Measurements from ENCODE around the gene ATP9B. TPM values are rescaled to one million over a fixed set of nuclear protein-coding genes. Genes with fewer than 3 reads are reported as not detected.

The ATP9B gene
- polyA plus RNA-seq, 4 donors: 29.3 to 36.4 (median 32.7) TPM

DNA sequence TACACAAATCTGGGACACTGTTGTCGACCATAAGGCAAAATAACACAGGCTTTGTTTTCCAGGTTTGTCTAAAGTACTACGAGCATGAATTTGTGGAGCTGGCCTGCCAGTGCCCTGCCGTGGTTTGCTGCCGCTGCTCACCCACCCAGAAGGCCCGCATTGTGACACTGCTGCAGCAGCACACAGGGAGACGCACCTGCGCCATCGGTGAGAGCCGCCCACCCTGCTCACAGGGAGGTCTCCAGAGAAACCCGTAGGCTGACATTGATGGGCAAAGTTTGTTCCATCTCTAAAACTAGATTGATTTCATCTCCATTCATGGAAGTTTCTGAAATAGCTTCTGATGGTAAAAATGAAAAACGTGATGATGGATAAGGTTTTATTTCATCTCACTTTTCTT, 276.2 kb downstream of the ATP9B start:
- DNase-seq (ENCODE audit: low read depth in 4 of 4, low spot score in 3 of 4): no peak

DNA sequence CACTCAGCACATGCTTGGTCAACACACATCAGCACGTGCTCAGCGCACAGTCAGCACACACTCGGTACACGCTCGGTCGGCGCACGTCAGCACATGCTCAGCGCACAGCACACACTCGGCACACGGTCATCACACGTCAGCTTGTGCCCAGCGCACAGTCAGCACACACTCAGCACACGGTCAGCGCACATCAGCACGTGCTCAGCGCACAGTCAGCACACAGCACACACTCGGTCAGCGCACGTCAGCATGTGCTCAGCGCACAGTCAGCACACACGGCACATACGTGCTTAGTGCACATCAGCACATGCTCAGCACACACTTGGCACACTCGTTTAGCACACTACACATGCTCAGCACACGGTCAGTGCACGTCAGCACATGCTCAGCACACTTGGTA, 276.8 kb downstream of the ATP9B start:
- no peak for DNase-seq (ENCODE audit: low read depth in 4 of 4, low spot score in 3 of 4)

DNA sequence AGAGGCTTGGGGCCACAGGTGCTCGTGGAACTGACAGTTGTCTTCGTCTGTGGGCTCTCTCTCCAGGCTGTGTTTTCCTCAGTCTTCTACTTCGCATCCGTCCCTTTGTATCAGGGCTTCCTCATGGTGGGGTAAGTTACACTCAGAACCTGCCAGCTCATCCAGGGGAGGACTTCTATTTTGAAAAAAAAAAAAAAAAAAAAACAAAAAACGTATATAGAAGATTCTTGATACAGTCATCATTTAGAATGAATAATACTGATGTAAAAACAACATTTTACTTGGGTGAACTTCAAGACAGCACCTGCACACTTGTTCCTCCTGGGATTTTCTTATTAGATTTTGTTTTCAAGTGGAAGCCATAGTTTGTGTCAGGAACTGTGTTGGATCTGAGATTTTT, 278.9 kb downstream of the ATP9B start:
- no peak for DNase-seq (ENCODE audit: low read depth in 4 of 4, low spot score in 3 of 4)

DNA sequence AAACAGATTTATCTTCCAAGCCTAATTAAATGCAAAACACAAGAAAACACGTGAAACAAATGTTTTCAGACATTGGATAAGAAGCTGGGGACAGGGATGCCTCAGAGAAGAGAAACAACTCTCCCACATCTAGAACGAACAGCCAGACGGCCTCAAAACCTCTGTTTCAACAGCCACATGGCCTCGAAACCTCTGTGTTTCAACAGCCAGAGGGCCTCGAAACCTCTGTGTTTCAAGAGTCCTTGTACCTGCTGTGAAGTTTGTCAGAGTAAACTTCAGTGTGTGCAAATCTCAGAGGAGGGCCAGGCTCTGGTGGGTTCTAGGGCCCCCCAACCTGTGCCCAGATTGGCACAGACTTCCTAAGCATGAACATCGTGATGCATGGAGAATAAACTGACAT, 283.2 kb downstream of the ATP9B start:
- DNase-seq (ENCODE audit: low read depth in 4 of 4, low spot score in 3 of 4): no peak

DNA sequence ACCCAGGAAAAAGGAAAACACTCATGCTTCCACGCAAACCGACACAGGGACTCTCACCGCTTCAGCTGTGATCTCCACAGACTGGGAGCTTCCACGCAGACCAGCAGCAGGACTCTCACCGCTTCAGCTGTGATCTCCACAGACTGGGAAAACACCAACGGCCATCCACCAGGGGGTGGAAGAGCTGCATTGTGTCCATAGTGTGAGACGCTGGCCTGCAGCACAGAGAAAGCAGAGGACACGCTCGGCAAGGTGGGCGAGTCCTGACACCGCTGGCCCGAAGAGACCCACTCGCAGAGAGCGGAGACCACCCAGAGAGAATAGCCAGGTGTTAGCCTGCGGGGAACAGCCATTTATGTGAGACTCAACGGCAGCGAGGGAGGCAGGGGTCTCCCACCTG, 284.1 kb downstream of the ATP9B start:
- peak in 1 of 4 donors; percentile 24 for DNase-seq (ENCODE audit: low read depth in 4 of 4, low spot score in 3 of 4)

DNA sequence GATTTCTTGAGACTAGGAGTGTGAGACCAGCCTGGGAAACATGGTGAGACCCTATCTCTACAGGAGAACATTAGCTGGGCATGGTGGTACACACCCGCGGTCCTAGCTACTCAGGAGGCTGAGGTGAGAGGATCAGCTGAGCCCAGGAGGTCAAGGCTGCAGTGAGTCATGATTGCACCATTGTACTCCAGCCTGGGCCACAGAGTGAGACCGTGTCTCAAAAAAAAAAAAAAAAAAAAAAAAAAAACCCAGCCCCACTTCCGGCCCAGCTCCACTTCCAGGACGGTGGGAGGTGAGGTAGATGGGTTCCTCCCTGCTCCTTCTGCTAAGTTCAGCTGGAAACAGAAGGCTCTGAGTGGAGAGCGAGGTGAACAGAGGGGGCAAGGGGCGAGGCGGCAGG, 285.2 kb downstream of the ATP9B start:
- no peak for DNase-seq (ENCODE audit: low read depth in 4 of 4, low spot score in 3 of 4)

DNA sequence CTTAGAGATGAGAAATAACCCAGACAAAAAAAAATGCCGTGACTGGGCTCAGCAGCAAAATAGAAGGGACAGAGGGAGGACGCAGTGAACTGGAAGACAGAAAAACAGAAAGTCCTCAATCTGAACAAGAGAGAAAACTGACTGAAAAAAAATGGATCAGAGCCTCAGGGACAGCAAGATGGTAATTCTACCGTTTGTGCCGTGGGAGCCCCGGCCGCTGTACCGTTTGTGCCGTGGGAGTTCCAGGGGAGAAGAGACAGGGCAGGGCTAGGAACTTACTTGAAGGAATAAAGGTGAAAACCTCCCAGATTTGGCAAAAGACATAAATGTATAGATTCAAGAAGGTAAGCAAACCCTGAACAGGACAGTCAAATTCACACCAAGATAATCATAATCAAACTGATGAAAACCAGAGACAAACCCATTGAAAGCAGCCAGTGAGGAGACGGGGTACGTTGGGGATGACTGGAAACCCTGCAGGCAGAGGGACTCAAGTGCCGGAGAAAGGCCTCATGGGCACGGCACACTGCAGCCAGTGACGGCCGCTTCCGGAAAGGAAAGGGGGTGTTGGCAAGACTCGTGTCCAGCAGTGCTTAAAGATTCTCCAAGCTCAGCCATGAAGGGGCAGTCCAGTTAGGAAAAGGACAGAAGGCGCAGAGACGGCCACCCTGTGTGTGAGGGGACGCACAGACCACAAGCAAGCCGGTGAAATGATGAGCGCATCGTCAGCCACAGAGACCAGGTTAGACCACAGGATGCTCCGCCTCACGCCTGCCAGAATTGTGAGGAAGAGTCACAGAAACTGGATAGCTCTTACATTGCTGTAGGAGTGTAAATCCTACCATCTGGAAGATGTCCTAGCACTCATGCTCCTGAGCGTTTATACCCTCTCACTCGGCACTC, 286.5 kb downstream of the ATP9B start:
- no peak for DNase-seq (ENCODE audit: low read depth in 4 of 4, low spot score in 3 of 4)

DNA sequence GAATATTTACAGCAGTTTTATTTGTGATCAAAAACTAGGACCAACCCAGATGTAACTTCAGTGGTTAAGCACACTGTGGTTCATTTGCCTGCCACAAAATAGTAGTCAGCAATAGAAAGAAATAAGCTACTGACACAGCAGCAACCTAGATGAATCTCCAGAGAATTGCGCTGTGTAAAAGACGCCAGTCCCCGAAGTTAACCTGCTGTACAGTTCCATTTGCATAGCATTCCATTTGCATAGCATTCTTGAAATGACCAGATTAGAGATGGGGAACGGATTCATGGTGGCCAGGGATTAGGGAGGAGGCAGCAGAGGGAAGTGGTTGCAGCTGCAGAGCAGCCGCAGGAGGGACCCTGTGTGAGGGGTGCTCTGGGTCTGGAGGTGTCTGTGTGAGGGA, 287.2 kb downstream of the ATP9B start:
- no peak for DNase-seq (ENCODE audit: low read depth in 4 of 4, low spot score in 3 of 4)

DNA sequence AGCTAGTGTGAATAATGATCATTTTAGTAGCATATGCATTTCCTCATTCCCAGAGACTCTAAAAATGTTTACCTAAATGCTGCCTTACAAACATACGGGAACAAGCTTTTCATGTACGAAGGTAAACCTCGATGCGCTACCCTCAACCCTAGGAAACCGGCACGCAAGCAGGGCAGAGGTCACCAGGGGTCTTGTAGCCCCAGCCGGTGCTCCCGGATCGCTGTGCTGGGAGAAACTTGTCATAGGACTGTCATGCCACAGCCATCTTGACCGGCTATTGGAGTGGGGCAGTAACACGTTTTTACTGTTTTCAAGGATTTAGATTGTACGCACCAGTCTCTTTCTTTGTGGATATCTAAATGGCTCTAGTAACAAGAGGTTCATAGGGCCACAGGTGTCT, 291.7 kb downstream of the ATP9B start:
- DNase-seq (ENCODE audit: low read depth in 4 of 4, low spot score in 3 of 4): no peak

DNA sequence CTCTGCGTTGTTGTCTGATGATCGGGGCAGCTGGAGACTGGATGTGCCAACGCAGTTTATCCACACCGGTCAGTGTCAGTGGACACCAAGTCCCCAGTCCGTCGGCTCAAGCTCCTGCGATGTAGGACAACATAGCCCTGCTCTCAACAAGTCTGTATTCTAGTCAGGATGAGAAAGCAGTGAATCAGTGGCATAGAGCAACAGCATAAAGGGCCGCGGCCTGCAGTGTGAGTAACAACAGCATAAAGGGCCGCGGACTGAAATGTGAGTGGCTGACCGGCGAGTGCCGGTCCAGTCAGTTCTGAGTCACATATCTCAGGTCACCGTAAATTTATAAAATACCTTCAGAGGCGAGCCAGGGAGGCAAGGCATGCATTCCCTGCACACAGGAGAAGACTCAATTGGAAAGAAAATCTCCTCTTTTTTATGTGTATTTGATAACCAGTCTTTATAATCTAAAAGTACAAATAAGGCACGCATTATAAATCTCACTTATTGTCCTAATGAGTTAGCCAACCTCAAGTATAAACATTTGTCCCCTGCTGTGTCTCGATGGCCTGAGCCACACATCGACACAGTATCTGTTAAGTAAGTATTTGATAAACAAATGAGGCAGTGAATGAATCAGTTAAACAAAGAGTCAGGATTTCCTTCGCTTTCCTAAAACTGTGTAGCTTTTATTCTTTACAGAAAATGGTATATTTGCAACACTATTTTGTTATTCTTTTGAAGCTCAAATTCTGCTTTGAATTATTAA, 292.8 kb downstream of the ATP9B start:
- DNase-seq (ENCODE audit: low read depth in 4 of 4, low spot score in 3 of 4): no peak

DNA sequence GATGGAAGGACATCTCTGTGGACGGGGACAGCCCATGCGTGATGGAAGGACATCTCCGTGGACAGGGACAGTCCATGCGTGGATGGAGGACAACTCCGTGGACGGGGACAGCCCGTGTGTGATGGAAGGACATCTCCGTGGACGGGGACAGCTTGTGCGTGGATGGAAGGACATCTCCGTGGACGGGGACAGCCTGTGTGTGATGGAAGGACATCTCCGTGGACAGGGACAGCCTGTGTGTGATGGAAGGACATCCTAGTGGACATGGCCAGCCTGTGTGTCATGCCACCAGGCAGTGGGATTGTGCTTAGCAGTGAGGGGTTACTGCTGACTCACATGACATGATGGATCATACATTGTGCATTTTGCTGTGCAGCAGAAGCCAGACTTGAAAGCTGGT, 296.5 kb downstream of the ATP9B start:
- DNase-seq (ENCODE audit: low read depth in 4 of 4, low spot score in 3 of 4): no peak

DNA sequence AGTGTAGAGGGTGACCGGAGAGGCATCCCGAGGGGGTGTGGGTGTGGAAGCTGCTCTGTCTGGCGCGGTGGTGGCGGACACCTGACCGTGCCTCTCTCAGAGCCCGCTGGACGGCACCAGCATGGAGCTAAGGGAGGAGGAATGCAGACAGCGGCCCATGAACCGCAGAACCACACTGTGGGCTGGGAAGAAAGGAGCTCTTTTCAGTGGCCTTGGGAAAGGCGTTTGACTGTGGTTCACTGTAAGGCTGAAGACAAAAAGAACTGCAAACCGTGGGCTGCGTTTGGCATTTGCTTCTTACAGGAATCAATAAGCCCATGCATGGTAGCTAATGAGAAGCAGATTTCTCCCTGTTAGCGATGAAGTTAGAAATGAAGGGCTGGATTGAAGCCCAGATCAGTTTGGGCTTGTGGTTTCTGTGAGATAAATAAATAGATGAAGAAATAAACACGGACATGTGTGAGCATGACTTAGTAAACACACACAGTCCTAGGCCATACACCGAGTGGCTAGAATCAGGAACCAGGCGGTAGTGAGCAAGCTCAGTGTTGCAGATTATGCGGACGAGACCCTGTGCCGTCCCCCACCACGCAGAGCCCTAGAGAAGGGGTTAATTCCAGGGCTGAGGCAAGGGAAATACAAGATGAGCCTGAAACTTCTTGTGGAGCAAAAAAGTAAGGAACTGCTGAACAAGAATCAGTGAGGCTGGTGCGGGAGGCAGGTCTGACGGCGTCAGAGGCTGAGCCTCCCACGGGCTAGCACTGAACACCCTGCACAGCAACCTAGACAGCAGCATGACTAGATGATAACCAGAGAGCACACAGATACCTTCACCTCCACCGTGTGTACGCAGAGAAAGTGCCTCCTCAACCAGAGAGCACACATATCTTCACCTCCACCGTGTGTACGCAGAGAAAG, 297.2 kb downstream of the ATP9B start:
- no peak for DNase-seq (ENCODE audit: low read depth in 4 of 4, low spot score in 3 of 4)

DNA sequence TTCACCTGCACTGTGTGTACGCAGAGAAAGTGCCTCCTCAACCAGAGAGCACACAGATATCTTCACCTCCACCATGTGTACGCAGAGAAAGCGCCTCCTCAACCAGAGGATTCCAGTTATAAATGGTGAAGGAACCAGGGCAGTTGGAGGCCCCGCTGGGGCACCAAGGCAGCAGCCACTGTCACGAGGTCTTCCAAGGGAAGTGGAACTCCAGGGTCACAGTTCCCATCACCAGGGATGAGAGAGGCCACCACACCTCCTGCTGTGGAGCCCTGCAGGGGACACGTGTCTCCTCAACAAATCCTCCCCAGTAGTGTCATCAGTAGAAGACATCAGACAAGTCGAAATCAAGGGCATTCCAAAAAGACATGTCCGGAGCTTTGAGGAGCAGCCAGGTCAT, 298.3 kb downstream of the ATP9B start:
- DNase-seq (ENCODE audit: low read depth in 4 of 4, low spot score in 3 of 4): no peak

DNA sequence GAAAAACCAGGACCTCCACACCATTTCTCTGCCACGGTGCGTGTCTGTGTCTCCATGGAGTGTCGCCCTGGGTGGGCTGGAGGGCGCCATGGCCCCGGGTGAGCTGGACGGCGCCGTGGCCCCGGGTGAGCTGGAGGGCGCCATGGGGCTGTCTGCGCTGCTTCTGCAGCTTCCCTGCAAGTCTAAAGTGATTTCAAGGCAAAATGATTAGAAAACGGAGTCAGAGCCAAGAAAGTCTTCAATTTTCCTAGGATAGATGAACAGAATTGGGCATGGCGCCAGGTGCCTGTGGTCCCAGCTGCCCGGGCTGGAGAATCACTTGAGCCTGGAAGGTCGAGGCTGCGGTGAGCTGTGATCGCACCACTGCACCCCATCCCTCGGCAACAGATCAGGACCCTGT, 298.8 kb downstream of the ATP9B start:
- no peak for DNase-seq (ENCODE audit: low read depth in 4 of 4, low spot score in 3 of 4)

DNA sequence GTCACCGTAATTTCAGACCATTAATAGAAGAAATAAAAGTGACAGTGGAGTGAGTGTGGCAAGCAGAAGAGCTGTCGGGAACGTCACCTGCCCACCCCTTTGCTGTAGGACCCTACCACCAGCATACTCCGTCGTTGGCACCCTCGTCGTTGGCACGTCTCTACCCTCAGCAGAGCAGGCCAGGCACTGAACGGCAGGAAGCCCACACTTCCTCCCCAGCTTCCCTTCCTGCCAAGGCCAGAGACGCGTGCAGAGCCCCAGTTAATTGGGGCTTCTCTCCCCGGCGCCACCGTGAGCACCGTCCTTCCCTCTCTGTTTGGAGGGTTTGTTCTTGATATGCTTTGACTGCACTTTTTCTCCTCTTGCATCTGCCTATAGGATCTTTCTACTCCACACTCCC, 299.5 kb downstream of the ATP9B start:
- DNase-seq (ENCODE audit: low read depth in 4 of 4, low spot score in 3 of 4): no peak

DNA sequence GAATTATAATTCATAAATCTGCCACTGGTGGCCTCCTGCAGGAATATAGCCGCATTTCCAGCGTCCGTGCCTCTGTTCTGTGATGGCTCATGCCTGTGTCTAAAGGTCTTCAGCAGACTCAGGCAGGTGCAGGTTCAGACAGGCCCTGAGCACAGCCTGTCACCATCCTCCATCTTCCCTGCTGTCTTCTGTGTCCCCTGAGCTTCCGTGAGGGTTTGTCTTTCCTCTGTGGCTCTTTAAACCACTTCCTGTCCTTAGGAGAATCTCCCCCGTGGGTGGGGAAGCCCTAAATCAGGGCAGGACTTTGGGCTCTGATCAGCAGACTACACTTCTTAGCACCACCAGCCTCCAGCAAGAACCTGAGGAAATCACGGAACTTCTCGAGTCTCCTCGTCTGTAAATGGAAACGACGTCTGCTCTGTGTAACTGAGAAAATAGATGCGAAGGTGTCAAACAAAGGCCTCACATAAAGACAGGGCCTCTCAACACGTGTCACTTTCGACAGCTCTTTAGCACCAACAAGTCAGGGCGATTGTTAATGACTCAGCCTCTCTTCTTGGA, 302.4 kb downstream of the ATP9B start:
- DNase-seq (ENCODE audit: low read depth in 4 of 4, low spot score in 3 of 4): no peak

DNA sequence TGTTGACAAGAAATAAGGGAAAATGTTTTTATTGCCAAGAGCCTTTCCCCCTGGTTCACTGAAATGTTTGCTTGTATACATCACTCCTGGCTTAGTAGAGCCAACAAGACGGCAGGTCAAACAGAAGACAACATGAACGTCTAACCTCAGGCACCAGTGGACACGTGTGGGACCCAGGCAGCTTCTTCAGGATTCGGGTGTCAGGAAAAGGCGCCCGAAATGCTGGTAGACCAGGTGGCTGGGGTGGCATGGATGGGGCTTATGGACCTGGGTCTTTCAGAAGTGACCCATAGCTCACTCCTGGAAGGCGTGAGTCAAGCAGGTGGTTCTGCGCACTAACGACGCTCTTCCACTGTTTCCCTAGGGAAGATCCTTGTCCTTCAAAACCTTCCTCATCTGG, 303.3 kb downstream of the ATP9B start:
- no peak for DNase-seq (ENCODE audit: low read depth in 4 of 4, low spot score in 3 of 4)

DNA sequence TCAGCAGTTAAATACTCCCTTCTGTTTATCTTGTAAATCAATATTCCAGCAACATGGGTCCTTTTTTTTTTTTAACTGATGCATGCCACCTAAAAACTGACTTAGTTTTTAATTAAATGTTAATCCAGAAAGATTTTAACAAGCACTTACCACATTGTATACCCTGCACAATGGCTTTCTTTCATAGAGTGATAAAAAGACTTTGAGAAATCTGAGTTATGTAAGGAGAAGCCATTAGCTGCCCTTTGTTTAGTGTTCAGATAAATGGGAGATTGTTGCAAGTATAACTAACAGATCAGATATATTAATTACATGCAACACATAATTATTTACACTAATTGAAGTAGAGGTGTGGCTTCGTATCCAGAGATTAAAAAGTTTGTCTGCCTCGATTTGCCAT, 303.8 kb downstream of the ATP9B start:
- no peak for DNase-seq (ENCODE audit: low read depth in 4 of 4, low spot score in 3 of 4)

DNA sequence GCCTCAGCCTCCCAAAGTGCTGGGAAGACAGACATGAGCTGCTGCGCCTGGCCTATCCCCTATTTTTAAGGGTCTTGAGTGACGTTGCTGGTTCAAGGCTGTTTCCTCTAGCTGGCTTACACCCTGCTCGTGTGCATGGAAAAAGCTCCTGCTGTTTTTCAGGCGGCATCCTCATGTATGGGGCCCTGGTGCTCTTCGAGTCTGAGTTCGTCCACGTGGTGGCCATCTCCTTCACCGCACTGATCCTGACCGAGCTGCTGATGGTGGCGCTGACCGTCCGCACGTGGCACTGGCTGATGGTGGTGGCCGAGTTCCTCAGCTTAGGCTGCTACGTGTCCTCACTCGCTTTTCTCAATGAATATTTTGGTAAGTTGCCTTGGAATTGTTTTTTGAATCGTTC, 304.5 kb downstream of the ATP9B start:
- no peak for DNase-seq (ENCODE audit: low read depth in 4 of 4, low spot score in 3 of 4)

DNA sequence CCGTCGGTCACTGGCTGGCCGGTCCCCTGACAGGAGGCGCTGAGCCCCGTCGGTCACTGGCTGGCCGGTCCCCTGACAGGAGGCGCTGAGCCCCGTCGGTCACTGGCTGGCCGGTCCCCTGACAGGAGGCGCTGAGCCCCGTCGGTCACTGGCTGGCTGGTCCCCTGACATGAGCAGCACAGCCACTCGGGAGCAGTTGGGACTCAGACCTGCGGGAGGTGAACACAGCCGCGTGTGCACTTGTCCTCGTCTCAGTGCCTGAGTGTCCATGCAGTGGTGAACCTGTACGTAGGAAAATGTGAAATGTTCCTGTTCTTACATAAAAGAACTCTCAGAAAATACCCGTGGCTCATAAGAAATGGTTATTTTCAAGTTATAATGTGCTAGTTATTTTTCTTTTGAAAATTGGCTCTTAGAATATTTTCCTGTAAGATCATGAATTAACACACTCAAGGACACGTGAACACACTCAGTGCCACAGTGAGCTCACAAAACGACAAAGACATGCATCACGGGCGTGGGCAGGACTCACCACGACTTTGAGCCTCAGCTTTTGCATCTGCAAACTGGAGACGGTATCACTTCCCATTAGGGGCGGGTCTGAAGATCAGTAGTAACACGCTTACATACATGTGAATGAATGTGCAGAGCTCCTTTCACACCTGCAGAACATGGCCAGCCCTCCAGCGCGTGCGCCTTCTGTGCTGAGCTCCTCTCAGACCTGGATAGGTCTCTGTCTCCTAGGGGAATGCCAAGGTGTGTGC, 305.4 kb downstream of the ATP9B start:
- no peak for DNase-seq (ENCODE audit: low read depth in 4 of 4, low spot score in 3 of 4)
